Measurements from ENCODE around the gene CPNE4.

CPNE4 gene

DNA sequence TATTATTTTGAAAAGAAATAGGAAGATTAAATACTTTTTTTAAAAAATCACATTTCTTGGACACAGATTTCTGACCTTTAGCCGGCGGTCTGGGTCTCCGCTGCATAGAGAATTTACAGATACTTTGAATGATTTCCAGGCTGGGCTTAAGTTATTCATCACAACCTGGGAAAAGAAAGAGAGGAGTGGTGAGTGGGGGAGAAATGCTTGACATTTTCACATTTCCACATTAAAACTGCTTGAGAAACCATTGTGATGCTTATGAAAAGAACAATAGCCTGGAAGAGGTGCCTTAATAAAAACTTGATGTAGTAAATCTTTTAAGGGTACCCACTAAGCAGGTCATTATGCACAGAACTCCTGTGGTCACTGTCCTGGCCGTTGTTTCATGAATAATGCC is 365.2 kb downstream of the CPNE4 start:
- no peak for DNase-seq

GRCh38 chr3:131658771-131659170 is 376.0 kb downstream of the CPNE4 start:
- DNase-seq: no peak

DNA sequence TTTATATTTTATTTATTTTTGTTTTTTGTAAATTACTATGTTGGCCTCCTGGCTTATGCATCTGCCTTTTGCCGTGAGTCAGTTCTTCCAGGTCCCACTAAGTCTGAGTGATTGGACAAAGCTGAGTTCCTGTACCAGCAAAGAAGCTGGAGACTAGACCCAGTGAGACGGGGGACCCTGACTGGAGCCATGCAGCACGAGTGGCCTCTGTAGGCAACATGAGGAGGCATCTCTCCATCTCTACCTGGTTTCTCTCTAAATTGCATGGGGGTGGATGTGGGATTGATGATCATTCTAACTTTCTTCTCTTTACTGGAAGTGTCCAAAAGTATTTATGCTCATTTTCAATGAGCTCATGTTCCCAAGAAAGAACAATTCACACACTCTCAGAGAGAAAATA is 376.7 kb downstream of the CPNE4 start:
- no peak for DNase-seq

GRCh38 chr3:131655070-131655690 is 379.6 kb downstream of the CPNE4 start:
- peak; percentile 16 for DNase-seq

DNA sequence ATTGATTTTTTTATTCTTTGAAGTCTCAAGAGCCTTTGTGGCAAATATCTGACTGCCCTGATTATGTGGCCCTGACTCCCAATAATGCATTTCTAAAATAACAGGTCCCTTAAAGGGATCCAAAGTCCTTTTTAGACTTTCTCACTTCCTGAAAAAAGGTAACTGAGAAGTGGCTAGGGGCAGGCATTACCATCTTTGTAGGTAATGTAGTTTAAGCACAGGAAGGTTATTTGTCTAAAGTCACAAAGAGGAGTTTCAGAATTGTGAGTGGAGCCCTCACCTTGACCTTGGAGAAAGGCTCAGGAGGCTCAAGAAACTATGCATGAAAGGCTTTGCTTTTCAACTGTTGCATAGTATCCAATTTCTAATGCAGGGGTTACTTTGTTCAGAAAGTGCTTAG is 389.2 kb downstream of the CPNE4 start:
- DNase-seq: no peak

DNA sequence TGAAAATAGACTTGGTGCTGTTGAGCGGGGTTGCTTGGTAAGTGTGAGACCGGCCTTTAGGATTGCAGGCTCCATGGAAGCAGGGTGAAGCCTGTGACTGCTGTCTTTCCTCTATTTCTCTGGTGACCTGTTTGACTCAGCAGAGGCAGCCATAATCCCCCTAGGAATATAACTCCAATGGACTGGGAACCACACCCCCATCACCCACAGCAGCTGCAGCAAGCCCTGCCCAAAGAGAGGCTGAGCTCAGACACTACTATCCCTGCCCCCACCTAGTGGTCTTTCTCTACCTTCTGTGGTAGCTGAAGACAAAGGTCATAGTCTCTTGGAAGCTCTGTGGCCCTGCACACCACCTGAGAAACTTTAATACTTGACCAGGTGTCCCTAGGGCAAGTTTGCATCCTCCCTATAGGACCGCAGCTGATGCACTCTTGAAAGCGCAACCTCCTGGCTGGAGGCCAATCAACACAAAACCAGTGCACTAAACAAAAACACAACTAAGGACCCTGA is 398.5 kb downstream of the CPNE4 start:
- DNase-seq: no peak

DNA sequence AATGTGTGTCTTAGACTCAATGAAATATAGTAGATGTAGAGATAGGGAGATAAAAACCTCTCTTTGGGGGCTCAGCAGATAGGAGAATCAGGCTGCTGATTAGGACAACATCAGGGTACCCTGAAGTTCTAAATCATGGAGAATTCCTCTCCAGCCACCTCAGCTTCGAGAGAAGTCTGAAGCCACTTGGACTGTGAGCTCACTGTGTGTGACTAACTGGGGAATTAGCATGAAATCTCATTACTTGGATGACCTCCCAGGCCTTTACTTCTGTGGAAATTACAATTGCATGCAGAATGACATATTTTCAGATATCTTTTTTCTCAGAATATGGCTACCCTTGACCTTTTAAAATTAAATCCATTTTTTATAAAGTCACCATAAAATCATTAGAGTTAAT is 404.0 kb downstream of the CPNE4 start:
- peak; percentile 61 for DNase-seq

DNA sequence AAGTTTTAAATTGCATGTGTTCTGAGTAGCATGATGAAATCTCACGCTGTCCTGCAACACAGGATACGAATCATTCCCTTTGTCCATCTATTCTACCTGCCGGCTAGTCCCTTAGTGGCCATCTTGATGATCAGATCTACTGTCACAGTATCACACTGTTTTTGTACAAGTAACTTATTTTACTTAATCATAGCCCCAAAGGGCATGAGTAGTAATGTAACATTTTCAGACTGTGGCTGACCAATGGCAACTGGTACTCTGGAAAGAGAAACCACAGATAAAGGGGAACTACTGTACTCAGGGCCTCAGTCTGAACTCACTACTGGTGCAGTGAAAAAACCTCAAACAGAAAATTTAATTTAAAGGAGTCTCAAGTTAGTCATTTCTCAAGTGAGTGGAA is 404.7 kb downstream of the CPNE4 start:
- peak; percentile 57 for DNase-seq

DNA sequence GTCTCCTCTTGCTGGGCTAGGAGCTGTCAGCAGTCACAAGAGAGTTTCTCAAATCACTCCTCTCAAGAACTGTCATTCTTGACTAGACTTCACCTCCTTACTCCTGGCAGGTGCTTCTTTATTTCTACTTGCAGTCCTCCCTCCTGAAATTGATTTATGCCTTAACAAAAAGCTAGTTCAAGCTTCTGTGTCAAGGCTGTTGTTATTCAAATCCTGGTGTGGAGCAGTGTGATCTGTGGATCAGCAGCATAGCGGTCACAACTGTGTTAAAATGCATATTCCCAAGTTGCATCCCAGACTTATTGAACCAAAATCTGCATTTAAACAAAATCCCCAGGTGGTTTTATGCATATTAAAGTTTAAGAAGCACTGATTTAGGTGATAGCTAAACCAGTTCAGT is 411.4 kb downstream of the CPNE4 start:
- DNase-seq: no peak

DNA sequence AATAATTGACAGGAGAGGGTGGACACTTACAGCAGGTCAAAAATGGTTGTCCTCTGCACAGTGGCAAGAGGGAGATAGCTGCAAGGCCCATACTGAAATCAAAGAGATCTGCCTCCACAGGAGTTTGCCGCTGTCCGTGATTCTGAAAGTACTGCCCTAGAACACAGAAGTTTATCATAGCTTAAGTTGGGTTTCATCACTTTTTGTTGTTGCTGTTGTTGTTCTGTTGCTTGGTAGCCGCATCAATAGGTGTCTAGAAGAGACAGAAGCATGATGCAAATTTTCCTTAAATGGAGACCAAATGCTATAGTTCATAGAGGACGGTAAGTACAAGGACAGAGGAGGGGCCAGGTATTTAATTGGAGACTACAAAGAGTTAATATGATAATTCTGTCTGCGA is 412.1 kb downstream of the CPNE4 start:
- no peak for DNase-seq

DNA sequence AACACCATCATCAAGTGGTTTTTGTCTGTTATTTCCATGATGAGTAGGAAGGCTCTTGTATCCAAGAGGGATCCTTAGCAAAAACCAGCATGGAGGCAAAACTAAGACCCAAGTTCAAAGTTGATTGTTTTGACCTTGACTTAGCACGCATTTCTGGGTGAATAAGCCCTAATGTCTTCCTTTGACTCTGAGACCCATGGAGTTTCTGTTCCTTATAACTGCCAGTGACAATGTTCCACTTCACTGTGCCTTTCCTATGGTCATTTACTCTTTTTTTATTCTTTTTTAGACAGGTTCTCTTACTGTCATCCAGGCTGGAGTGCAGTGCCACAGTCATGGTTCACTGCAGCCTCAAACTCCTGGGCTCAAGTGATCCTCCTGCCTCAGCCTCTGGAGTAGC is 413.8 kb downstream of the CPNE4 start:
- no peak for DNase-seq

DNA sequence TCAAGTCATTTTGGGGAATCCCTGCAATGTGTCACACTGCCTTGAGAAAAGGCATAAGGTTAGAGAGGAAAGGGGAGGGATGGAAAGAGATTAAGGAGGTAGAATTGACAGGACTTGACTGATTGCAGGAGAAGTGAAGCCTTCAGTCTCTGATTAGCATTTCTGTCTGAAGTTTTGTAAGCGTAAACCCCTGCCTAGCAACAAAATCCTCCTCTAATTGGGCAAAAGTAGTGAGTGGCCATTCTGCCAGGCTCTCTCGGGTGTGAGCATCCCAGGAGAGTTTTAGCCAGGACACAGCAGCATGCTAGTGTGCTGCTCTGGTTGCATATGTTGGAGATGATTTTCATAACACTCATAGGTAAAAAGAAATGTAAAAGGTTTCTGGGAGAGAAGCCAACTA is 415.0 kb downstream of the CPNE4 start:
- DNase-seq: no peak

DNA sequence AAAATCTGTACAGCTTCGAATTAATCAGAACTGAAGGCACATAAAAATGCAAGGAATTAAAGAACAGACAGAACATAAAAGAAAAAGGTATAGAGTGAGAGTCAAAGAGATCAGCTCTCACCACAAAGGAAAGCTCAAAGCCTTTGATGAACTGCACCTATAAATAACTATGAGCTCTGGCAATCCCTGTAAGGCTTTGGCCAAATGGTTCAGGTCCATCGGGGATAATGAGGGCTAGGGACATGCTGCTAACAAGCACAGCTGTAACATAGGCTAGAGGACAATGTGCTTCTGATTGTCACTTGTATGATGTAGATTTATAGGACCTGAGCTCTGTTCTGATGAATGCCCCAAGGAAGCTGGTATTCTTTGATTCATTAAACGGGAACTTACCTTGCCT is 418.1 kb downstream of the CPNE4 start:
- no peak for DNase-seq

GRCh38 chr3:131612745-131613144 is 422.1 kb downstream of the CPNE4 start:
- DNase-seq: no peak

DNA sequence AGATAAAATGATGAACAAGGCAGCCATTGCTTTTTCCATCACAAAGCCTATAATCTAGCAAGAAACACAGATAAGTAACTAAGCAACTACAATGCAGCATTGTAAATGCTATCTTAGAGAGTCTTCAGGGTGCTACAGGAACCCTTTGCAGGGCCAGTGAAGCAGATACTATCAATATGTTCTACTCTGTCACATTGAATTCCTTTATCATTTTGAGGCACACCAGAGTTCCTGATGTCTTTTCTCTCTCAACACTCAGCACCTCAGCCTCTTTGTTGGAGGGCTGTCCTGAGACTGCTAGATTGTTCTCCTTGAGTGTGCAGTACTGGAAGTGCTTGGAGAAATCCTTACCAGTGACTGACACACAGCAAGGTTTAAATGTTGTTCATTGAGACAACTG is 424.6 kb downstream of the CPNE4 start:
- DNase-seq: no peak

DNA sequence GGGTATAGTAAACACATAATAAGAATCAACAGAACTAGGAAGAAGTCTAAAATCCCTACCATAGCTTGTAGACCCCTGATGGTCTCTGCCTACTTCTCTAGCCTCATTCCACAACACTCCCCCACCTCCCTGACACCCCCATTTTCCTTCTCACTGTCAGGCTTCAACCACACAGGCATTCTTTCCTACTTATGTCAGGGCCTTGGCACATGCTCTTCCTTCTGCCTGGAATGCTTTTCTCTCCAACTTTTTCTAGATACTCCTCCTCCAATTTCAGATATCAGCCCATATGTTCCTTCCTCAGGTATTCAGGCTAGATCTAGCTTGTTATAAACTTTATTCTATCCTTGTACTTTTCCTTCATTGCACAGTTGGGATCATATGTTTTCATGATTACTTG is 426.1 kb downstream of the CPNE4 start:
- DNase-seq: peak; percentile 71

- no peak for DNase-seq
These were observed 426.5 kb downstream of the CPNE4 start for GRCh38 chr3:131608296-131608695.

DNA sequence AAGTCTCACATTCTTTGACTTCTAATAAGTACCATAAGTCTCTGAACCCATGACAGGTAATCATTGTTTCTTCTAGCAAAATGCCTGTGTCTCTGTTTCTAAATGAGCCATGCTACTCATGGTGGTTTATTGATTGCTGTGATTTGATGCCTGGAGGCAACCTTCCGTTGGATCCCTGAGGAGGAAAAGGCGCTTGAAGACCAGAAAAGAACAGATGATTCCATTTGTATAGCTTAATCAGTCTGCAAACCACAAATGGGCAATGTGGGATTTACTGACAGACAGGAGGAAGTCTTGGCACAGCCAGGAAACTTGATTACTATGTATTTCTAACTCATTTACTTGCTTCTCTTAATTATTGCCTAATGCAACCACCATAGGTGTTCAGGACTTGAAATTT is 428.9 kb downstream of the CPNE4 start:
- no peak for DNase-seq

GRCh38 chr3:131602011-131602779 is 432.6 kb downstream of the CPNE4 start:
- peak; percentile 13 for DNase-seq

DNA sequence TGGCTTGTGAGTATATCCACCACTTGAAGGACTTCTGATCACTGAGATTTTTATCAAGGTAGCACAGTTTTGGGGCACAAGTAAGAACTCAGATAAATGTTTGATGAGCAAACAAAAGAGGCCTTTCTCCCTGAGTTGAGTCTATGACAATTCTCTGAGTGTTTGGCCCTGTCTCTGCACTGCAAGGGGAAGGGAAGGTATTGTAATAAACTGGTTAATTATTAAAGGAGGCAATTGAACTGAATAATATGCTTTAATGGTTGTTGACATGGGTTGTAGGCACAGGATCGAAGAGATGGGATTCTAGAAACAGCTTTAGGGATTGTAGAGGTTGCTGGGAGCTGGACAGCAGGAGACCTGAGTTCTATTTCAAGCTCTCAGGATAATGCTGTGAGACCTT is 437.0 kb downstream of the CPNE4 start:
- no peak for DNase-seq

- DNase-seq: no peak
These were observed 437.9 kb downstream of the CPNE4 start for GRCh38 chr3:131596884-131597283.

DNA sequence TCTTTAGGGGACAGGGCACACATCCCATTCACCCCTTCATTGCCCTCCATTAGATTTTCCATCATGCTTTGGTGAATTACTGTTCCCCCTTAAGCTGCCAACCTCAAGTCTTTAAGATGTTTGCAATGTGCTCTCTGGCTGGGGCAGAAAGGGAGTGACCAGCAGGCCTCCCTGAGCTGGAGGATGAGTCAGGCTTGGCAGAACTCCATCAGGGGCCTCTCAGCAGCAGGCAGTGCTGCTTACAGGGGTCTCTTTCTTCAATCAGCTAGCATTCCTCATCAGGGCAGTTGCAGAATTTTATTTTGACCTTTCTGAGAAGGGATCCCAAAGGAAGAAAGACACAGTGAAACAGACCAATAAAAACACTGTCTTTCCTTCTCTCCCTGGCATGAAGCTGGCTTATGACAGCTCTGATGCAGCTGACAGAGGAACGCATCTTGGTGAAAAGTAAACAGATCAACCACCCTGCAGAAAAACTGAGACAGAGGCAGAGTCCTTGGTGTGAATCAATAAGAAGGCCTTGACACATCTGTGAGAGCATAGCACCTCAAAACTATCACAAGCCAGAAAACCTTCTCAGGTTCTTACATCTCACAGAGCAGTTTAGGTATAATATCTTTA is 443.3 kb downstream of the CPNE4 start:
- peak; percentile 80 for DNase-seq

DNA sequence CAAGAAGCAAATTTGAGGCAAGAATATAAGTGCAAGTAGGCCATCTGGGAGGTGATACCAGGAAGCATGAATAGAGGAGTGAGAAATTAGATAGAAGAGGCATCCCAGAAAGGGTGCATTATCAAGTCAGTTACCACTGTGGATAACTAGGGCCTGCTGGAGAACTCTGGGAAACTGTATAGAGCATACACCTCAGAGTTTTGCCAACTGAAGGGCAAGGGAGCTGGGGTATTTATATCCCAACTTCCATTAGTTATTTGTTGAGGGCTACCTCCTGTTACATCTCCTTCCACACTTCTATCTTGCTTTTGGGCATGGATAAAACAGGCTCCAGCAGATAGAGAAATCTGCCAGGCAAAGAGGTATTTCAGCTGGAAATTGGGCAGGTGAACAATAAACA is 448.5 kb downstream of the CPNE4 start:
- DNase-seq: no peak

- no peak for DNase-seq
These were observed 452.4 kb downstream of the CPNE4 start for GRCh38 chr3:131582438-131582837.

All from fibroblast of upper back skin (primary cell).